ENCODE measurements around the gene ATP8A1.

DNA sequence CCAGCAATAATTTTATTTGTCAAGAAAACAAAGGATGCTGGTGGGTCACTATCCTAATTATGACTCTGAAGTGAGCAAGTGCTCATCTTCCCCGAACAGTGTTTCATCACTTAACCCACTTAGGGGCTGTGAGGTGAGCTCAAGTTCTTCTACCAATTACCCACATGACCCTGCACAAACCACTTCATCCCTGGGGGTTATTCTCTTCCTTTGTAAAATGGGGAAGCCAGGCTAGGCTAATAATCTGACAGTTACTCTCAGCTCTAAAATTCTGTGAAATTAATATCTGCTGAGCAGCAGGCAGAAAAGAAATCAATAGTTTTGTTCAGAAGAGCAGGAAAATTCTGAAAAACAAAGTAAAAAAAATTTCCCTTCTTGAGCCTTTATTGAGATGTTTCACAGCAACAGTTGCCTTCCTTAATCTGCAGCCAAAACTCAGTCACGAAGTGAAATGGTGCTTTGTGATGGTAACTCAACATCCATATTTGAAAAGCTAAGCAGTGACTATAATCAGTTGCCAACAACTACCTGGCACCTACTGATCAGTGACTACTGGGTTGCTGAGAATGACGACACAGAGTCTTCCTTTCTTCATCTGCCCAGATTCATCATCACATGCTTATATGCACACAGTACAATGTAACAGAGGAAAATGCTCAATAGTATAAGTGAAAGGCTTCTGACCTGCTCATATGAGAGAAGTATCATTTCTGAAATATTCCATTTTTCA lies 24.1 kb downstream of the ATP8A1 start:
- TF ChIP-seq POLR2AphosphoS5 (IDR thresholded peaks at IDR 0.05) (no peak), POLR2A (IDR thresholded peaks at IDR 0.05; ENCODE audit: low read depth) (no peak), EP300 (IDR thresholded peaks at IDR 0.05) (no peak)
- TF ChIP-seq, protein P1, sequence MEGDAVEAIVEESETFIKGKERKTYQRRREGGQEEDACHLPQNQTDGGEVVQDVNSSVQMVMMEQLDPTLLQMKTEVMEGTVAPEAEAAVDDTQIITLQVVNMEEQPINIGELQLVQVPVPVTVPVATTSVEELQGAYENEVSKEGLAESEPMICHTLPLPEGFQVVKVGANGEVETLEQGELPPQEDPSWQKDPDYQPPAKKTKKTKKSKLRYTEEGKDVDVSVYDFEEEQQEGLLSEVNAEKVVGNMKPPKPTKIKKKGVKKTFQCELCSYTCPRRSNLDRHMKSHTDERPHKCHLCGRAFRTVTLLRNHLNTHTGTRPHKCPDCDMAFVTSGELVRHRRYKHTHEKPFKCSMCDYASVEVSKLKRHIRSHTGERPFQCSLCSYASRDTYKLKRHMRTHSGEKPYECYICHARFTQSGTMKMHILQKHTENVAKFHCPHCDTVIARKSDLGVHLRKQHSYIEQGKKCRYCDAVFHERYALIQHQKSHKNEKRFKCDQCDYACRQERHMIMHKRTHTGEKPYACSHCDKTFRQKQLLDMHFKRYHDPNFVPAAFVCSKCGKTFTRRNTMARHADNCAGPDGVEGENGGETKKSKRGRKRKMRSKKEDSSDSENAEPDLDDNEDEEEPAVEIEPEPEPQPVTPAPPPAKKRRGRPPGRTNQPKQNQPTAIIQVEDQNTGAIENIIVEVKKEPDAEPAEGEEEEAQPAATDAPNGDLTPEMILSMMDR (IDR thresholded peaks at IDR 0.05): no peak

Measured in esophagus muscularis mucosa (tissue), 4 donors.